B cell (primary cell): Measurements from ENCODE around the gene NDST1.

Experiments
- CTCF ChIP-seq: fragments of 200-600 bp; IDR thresholded peaks from one replicate; pipeline ENCODE4 v1.8.0; 2022; ENCODE audit warnings: antibody characterized with exemption, mild to moderate bottlenecking
- EZH2 ChIP-seq: IDR thresholded peaks from 2 replicates; pipeline ENCODE4 v1.6.1; 2012; ENCODE audit warnings: borderline replicate concordance, low read depth, mild to moderate bottlenecking, moderate library complexity, low read length; ENCODE audit not compliant: insufficient read depth, poor library complexity, severe bottlenecking

- TF ChIP-seq CTCF, result no peak
- TF ChIP-seq EZH2, result no peak
Observed at GRCh38 chr5:150573867-150574817, 66.2 kb downstream of the NDST1 start.
